LNCaP clone FGC (cell line): ENCODE measurements around the gene CRACR2A.
A peak's percentile ranks its signal among the peaks of the same experiment; 100 is the strongest.

ENCODE experiments used
- DNase-seq: peaks from one replicate; pipeline ENCODE4 v3.0.0-alpha.2; 2011; ENCODE audit warnings: low read depth
- H3K4me3 ChIP-seq: 2 replicates; pipeline ENCODE4 v1.5.1; 2011; ENCODE audit warnings: mild to moderate bottlenecking, low read depth, low read length, control low read depth
- CTCF ChIP-seq: IDR thresholded peaks from 2 replicates; pipeline ENCODE4 v1.5.1; 2012; ENCODE audit warnings: mild to moderate bottlenecking; ENCODE audit not compliant: control insufficient read depth, insufficient read depth; ENCODE audit errors: extremely low read depth

CRACR2A gene

GRCh38 chr12:3651585-3652424 is 101.1 kb downstream of the CRACR2A start:
- DNase-seq, result no peak
- no peak for TF ChIP-seq CTCF
- no peak overlapping the region for H3K4me3 ChIP-seq

GRCh38 chr12:3647504-3647903 is 105.4 kb downstream of the CRACR2A start:
- H3K4me3 ChIP-seq, result no peak overlapping the region
- DNase-seq, result no peak
- TF ChIP-seq CTCF, result no peak

- no peak overlapping the region for H3K4me3 ChIP-seq
- DNase-seq, result no peak
- TF ChIP-seq CTCF, result no peak
Observed at GRCh38 chr12:3646561-3647241, 106.2 kb downstream of the CRACR2A start.

- TF ChIP-seq CTCF, result no peak
- DNase-seq, result no peak
- no peak overlapping the region for H3K4me3 ChIP-seq
Observed at GRCh38 chr12:3645091-3645490, 107.8 kb downstream of the CRACR2A start.

- 0 out of 2 replicates have a peak, but pooled peaks have one; percentile 30 for TF ChIP-seq CTCF
- H3K4me3 ChIP-seq, result no peak overlapping the region
Observed at GRCh38 chr12:3644104-3644503, 108.8 kb downstream of the CRACR2A start.

GRCh38 chr12:3641428-3642018 is 111.4 kb downstream of the CRACR2A start:
- no peak for TF ChIP-seq CTCF
- DNase-seq, result no peak
- no peak overlapping the region for H3K4me3 ChIP-seq

More at GRCh38 chr12:3644104-3644503, 108.8 kb downstream of the CRACR2A start:
- no peak for DNase-seq
